ENCODE data around the gene TMEM207.

Gene TMEM207

GRCh38 chr3:190443257-190443656 lies 6.4 kb downstream of the TMEM207 start:
- DNase-seq = no peak

GRCh38 chr3:190442240-190442639 lies 7.5 kb downstream of the TMEM207 start:
- DNase-seq = no peak

GRCh38 chr3:190436331-190436730 lies 13.4 kb downstream of the TMEM207 start:
- DNase-seq = no peak

- DNase-seq = no peak
Observed at GRCh38 chr3:190435618-190436017, 14.1 kb downstream of the TMEM207 start.

GRCh38 chr3:190433626-190434025 lies 16.1 kb downstream of the TMEM207 start:
- no peak for DNase-seq

GRCh38 chr3:190432216-190432615 lies 17.5 kb downstream of the TMEM207 start:
- DNase-seq = no peak

- DNase-seq = no peak
Observed at GRCh38 chr3:190430906-190431305, 18.8 kb downstream of the TMEM207 start.

- no peak for DNase-seq
Observed at GRCh38 chr3:190429681-190430080, 20.0 kb downstream of the TMEM207 start.

- DNase-seq = no peak
Observed at GRCh38 chr3:190426806-190427507, 22.7 kb downstream of the TMEM207 start.

- DNase-seq = no peak
Observed at GRCh38 chr3:190425833-190426232, 23.9 kb downstream of the TMEM207 start.

GRCh38 chr3:190424478-190425439 lies 24.9 kb downstream of the TMEM207 start:
- DNase-seq = no peak

- no peak for DNase-seq
Observed at GRCh38 chr3:190424108-190424477, 25.6 kb downstream of the TMEM207 start.

- no peak for DNase-seq
Observed at GRCh38 chr3:190414297-190414696, 35.4 kb downstream of the TMEM207 start.

- DNase-seq = no peak
Observed at GRCh38 chr3:190404715-190405114, 45.0 kb downstream of the TMEM207 start.

- no peak for DNase-seq
Observed at GRCh38 chr3:190401963-190402362, 47.7 kb downstream of the TMEM207 start.

GRCh38 chr3:190399677-190400076 lies 50.0 kb downstream of the TMEM207 start:
- DNase-seq = no peak

- no peak for DNase-seq
Observed at GRCh38 chr3:190397889-190398288, 51.8 kb downstream of the TMEM207 start.

- no peak for DNase-seq
Observed at GRCh38 chr3:190396001-190396400, 53.7 kb downstream of the TMEM207 start.

GRCh38 chr3:190388703-190389102 lies 61.0 kb downstream of the TMEM207 start:
- DNase-seq = no peak

GRCh38 chr3:190387578-190388213 lies 62.0 kb downstream of the TMEM207 start, which contains the start of gene CLDN16:
CLDN16 (plus strand) TSS chr3:190388163; CDS start chr3:190388330, 167 bp downstream.
- DNase-seq = no peak

- DNase-seq = no peak
Observed at GRCh38 chr3:190385731-190386688, 63.7 kb downstream of the TMEM207 start.

GRCh38 chr3:190384309-190384756 lies 65.4 kb downstream of the TMEM207 start:
- no peak for DNase-seq
